ENCODE measurements around the gene KIAA0753.

KIAA0753 gene

GRCh38 chr17:6641247-6641863, 844 bp upstream of the KIAA0753 start:
- peak overlapping the region; percentile 94 for H3K27ac Mint-ChIP-seq
- peaks cover 36% of the 10 kb centered on the region for H3K4me1 Mint-ChIP-seq (ENCODE audit: low read depth)
- H3K27me3 Mint-ChIP-seq (ENCODE audit: low read depth): no peaks in the 10 kb centered on the region
- peaks cover 34% of the 10 kb centered on the region for H3K36me3 Mint-ChIP-seq (ENCODE audit: low read depth)
- H3K9me3 Mint-ChIP-seq: no peaks in the 10 kb centered on the region
- H3K4me3 Mint-ChIP-seq: peak overlapping the region; percentile 96
- peak; percentile 17 for DNase-seq (ENCODE audit: low spot score)

- H3K4me1 Mint-ChIP-seq (ENCODE audit: low read depth): peaks cover 33% of the 10 kb centered on the region
- peak overlapping the region; percentile 96 for H3K4me3 Mint-ChIP-seq
- peaks cover 31% of the 10 kb centered on the region for H3K36me3 Mint-ChIP-seq (ENCODE audit: low read depth)
- H3K27me3 Mint-ChIP-seq (ENCODE audit: low read depth): no peaks in the 10 kb centered on the region
- DNase-seq (ENCODE audit: low spot score): peak; percentile 23
- H3K27ac Mint-ChIP-seq: peak overlapping the region; percentile 94
- no peaks in the 10 kb centered on the region for H3K9me3 Mint-ChIP-seq
Measured at GRCh38 chr17:6639586-6640535, 650 bp downstream of the KIAA0753 start.

- DNase-seq (ENCODE audit: low spot score): no peak
- peaks cover 33% of the 10 kb centered on the region for H3K4me1 Mint-ChIP-seq (ENCODE audit: low read depth)
- no peaks in the 10 kb centered on the region for H3K9me3 Mint-ChIP-seq
- no peaks in the 10 kb centered on the region for H3K27me3 Mint-ChIP-seq (ENCODE audit: low read depth)
- peaks cover 28% of the 10 kb centered on the region for H3K36me3 Mint-ChIP-seq (ENCODE audit: low read depth)
- H3K27ac Mint-ChIP-seq: peak overlapping the region; percentile 12
- peak overlapping the region; percentile 96 for H3K4me3 Mint-ChIP-seq
Measured at GRCh38 chr17:6639014-6639585, 1.4 kb downstream of the KIAA0753 start.

GRCh38 chr17:6638046-6638908, 2.2 kb downstream of the KIAA0753 start:
- Mint-ChIP-seq H3K4me1 (ENCODE audit: low read depth) (peaks cover 29% of the 10 kb centered on the region), H3K27ac (peak overlapping the region; percentile 6), H3K9me3 (no peaks in the 10 kb centered on the region), H3K27me3 (ENCODE audit: low read depth) (no peaks in the 10 kb centered on the region), H3K4me3 (peak overlapping the region; percentile 96), H3K36me3 (ENCODE audit: low read depth) (peaks cover 25% of the 10 kb centered on the region)
- no peak for DNase-seq (ENCODE audit: low spot score)

GRCh38 chr17:6637458-6637840, 3.1 kb downstream of the KIAA0753 start:
- no peak for DNase-seq (ENCODE audit: low spot score)
- H3K27me3 Mint-ChIP-seq (ENCODE audit: low read depth): no peaks in the 10 kb centered on the region
- no peak overlapping the region for H3K4me3 Mint-ChIP-seq
- no peaks in the 10 kb centered on the region for H3K9me3 Mint-ChIP-seq
- peaks cover 24% of the 10 kb centered on the region for H3K36me3 Mint-ChIP-seq (ENCODE audit: low read depth)
- H3K27ac Mint-ChIP-seq: peak overlapping the region; percentile 21
- H3K4me1 Mint-ChIP-seq (ENCODE audit: low read depth): peaks cover 21% of the 10 kb centered on the region

- peaks cover 18% of the 10 kb centered on the region for H3K4me1 Mint-ChIP-seq (ENCODE audit: low read depth)
- no peaks in the 10 kb centered on the region for H3K9me3 Mint-ChIP-seq
- no peak for DNase-seq (ENCODE audit: low spot score)
- no peak overlapping the region for H3K4me3 Mint-ChIP-seq
- no peak overlapping the region for H3K27ac Mint-ChIP-seq
- H3K27me3 Mint-ChIP-seq (ENCODE audit: low read depth): no peaks in the 10 kb centered on the region
- peaks cover 25% of the 10 kb centered on the region for H3K36me3 Mint-ChIP-seq (ENCODE audit: low read depth)
Measured at GRCh38 chr17:6636616-6637457, 3.7 kb downstream of the KIAA0753 start.

GRCh38 chr17:6636105-6636504, 4.4 kb downstream of the KIAA0753 start:
- no peak overlapping the region for H3K27ac Mint-ChIP-seq
- H3K4me1 Mint-ChIP-seq (ENCODE audit: low read depth): peaks cover 16% of the 10 kb centered on the region

GRCh38 chr17:6633263-6633662, 7.2 kb downstream of the KIAA0753 start:
- no peaks in the 10 kb centered on the region for H3K9me3 Mint-ChIP-seq
- H3K27me3 Mint-ChIP-seq (ENCODE audit: low read depth): no peaks in the 10 kb centered on the region
- no peak for DNase-seq (ENCODE audit: low spot score)
- H3K36me3 Mint-ChIP-seq (ENCODE audit: low read depth): peaks cover 29% of the 10 kb centered on the region
- H3K27ac Mint-ChIP-seq: no peak overlapping the region
- H3K4me1 Mint-ChIP-seq (ENCODE audit: low read depth): peaks cover 6% of the 10 kb centered on the region
- no peak overlapping the region for H3K4me3 Mint-ChIP-seq

More at GRCh38 chr17:6636105-6636504, 4.4 kb downstream of the KIAA0753 start:
- Mint-ChIP-seq H3K36me3 (ENCODE audit: low read depth) (peaks cover 24% of the 10 kb centered on the region), H3K4me3 (no peak overlapping the region), H3K9me3 (no peaks in the 10 kb centered on the region), H3K27me3 (ENCODE audit: low read depth) (no peaks in the 10 kb centered on the region)
- no peak for DNase-seq (ENCODE audit: low spot score)

GRCh38 chr17:6632530-6632929, 8.0 kb downstream of the KIAA0753 start:
- H3K27me3 Mint-ChIP-seq (ENCODE audit: low read depth): no peaks in the 10 kb centered on the region
- peaks cover 3% of the 10 kb centered on the region for H3K4me1 Mint-ChIP-seq (ENCODE audit: low read depth)
- DNase-seq (ENCODE audit: low spot score): no peak
- H3K9me3 Mint-ChIP-seq: no peaks in the 10 kb centered on the region
- H3K27ac Mint-ChIP-seq: no peak overlapping the region
- H3K36me3 Mint-ChIP-seq (ENCODE audit: low read depth): peaks cover 35% of the 10 kb centered on the region
- no peak overlapping the region for H3K4me3 Mint-ChIP-seq

GRCh38 chr17:6630390-6630789, 10.1 kb downstream of the KIAA0753 start:
- no peak overlapping the region for H3K4me3 Mint-ChIP-seq
- peaks cover 3% of the 10 kb centered on the region for H3K4me1 Mint-ChIP-seq (ENCODE audit: low read depth)
- H3K27ac Mint-ChIP-seq: no peak overlapping the region
- no peaks in the 10 kb centered on the region for H3K9me3 Mint-ChIP-seq
- peaks cover 36% of the 10 kb centered on the region for H3K36me3 Mint-ChIP-seq (ENCODE audit: low read depth)
- no peak for DNase-seq (ENCODE audit: low spot score)
- no peaks in the 10 kb centered on the region for H3K27me3 Mint-ChIP-seq (ENCODE audit: low read depth)

GRCh38 chr17:6627019-6627418, 13.5 kb downstream of the KIAA0753 start:
- no peak overlapping the region for H3K4me3 Mint-ChIP-seq
- no peak overlapping the region for H3K27ac Mint-ChIP-seq
- no peak for DNase-seq (ENCODE audit: low spot score)

GRCh38 chr17:6626616-6627015, 13.9 kb downstream of the KIAA0753 start:
- H3K4me1 Mint-ChIP-seq (ENCODE audit: low read depth): peaks cover 3% of the 10 kb centered on the region
- no peak for DNase-seq (ENCODE audit: low spot score)
- no peak overlapping the region for H3K27ac Mint-ChIP-seq
- no peaks in the 10 kb centered on the region for H3K9me3 Mint-ChIP-seq
- peaks cover 23% of the 10 kb centered on the region for H3K36me3 Mint-ChIP-seq (ENCODE audit: low read depth)
- H3K4me3 Mint-ChIP-seq: no peak overlapping the region
- no peaks in the 10 kb centered on the region for H3K27me3 Mint-ChIP-seq (ENCODE audit: low read depth)

More at GRCh38 chr17:6627019-6627418, 13.5 kb downstream of the KIAA0753 start:
- no peaks in the 10 kb centered on the region for H3K27me3 Mint-ChIP-seq (ENCODE audit: low read depth)
- peaks cover 23% of the 10 kb centered on the region for H3K36me3 Mint-ChIP-seq (ENCODE audit: low read depth)
- H3K9me3 Mint-ChIP-seq: no peaks in the 10 kb centered on the region
- H3K4me1 Mint-ChIP-seq (ENCODE audit: low read depth): peaks cover 3% of the 10 kb centered on the region

GRCh38 chr17:6623941-6624340, 16.6 kb downstream of the KIAA0753 start:
- no peak overlapping the region for H3K27ac Mint-ChIP-seq
- no peak for DNase-seq (ENCODE audit: low spot score)
- no peaks in the 10 kb centered on the region for H3K9me3 Mint-ChIP-seq
- peaks cover 18% of the 10 kb centered on the region for H3K36me3 Mint-ChIP-seq (ENCODE audit: low read depth)
- no peaks in the 10 kb centered on the region for H3K27me3 Mint-ChIP-seq (ENCODE audit: low read depth)
- no peak overlapping the region for H3K4me3 Mint-ChIP-seq
- H3K4me1 Mint-ChIP-seq (ENCODE audit: low read depth): no peaks in the 10 kb centered on the region
